ENCODE measurements around the gene FKBP6. TPM values are rescaled to one million over a fixed set of nuclear protein-coding genes. Genes with fewer than 3 reads are reported as not detected.
"Not testable (repeated sequence)": the region's sequence is repeated elsewhere in the genome, so short reads cannot be mapped to it uniquely, and the experiment has no call there.

FKBP6 gene
- total RNA-seq, 5 donors from 2014 or later (not counting 1 experiment from before 2014, with no cell fraction given): not detected

- Histone ChIP-seq H3K27ac (ENCODE audit: low read length) (no peak overlapping the region), H3K4me1 (ENCODE audit: control insufficient read depth in 1 of 2, extremely low read depth in 1 of 2, insufficient read depth in 2 of 2, low read length in 2 of 2) (no peaks in the 10 kb centered on the region), H3K9me3 (no peaks in the 10 kb centered on the region), H3K4me3 (ENCODE audit: control insufficient read depth in 1 of 2, extremely low read depth in 1 of 2, low read length in 1 of 2) (no peak overlapping the region), H3K36me3 (ENCODE audit: control insufficient read depth in 2 of 2, extremely low read depth in 1 of 2, insufficient read depth in 1 of 2, low read length in 1 of 2) (no peaks in the 10 kb centered on the region), H3K27me3 (replicated peaks in 1 of 2; ENCODE audit: control insufficient read depth in 2 of 2, extremely low read depth in 1 of 2, insufficient read depth in 2 of 2, low read length in 1 of 2) (peaks cover 0 to 39% of the 10 kb centered on the region in 2 experiments)
- Mint-ChIP-seq H3K27me3 (peaks cover 18 to 31% of the 10 kb centered on the region in 2 donors), H3K4me1 (peaks cover 0 to 3% (median 0%) of the 10 kb centered on the region in 3 donors), H3K27ac (no peak overlapping the region), H3K36me3 (no peaks in the 10 kb centered on the region), H3K9me3 (no peaks in the 10 kb centered on the region), H3K4me3 (peak overlapping the region in 1 of 3 donors; percentile 22)
- ATAC-seq (replicated peaks in 1 of 4) (no peak), DNase-seq (no peak)
- WGBS (ENCODE audit: insufficient coverage): 83% methylated on average over 9 of the region's 20 CpGs
- ChIA-PET POLR2A (no interaction called here), CTCF (no interaction called here)
These were observed 48.9 kb downstream of the FKBP6 start for GRCh38 chr7:73376671-73377412.

DNA sequence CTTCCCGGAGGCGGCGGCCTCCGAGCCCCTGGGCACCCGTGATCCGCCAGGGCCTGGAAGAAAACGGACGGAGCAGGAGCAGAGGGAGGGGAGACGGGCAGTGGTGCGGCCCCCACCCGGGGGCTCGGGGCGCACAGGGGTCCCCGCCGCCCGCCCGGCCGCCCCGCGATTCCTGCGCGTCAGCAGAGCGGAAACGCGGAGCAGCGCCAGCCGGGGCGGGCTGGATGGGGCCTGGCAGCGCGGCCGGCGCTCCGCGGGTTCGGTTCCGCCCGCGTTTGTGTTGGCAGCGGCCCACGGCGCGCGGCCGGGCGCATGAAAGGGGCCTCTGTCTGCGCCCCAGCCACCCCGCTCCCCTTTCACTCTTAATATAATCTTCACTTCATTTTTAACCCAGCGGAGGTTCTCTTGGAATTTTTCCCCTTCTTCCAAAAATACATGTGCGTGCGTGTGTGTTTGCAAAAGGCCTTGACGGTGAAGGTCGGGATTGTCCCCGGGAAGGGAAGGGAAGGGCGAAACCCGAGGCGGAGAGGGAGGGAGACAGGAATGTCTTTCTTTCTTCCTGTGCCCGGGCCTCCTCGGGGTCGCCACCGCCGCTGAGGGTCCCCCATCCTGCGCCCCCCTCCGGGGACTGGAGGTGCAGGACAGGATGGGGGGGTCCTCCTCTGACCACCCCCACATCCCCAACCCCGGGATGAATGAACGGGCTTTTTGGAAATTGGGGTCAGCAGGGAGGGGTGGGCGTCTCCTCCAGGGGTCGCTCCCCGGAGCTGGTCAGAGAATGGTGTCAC, 49.6 kb downstream of the FKBP6 start:
- H3K27ac Mint-ChIP-seq; CTCF ChIA-PET; POLR2A ChIA-PET; H3K4me3 Mint-ChIP-seq; H3K27ac ChIP-seq (ENCODE audit: low read length); ATAC-seq (replicated peaks in 1 of 4); H3K4me3 ChIP-seq (ENCODE audit: control insufficient read depth in 1 of 2, extremely low read depth in 1 of 2, low read length in 1 of 2); H3K36me3 ChIP-seq (ENCODE audit: control insufficient read depth in 2 of 2, extremely low read depth in 1 of 2, insufficient read depth in 1 of 2, low read length in 1 of 2); H3K4me1 ChIP-seq (ENCODE audit: control insufficient read depth in 1 of 2, extremely low read depth in 1 of 2, insufficient read depth in 2 of 2, low read length in 2 of 2); H3K36me3 Mint-ChIP-seq; DNase-seq; H3K9me3 Mint-ChIP-seq; H3K4me1 Mint-ChIP-seq; H3K9me3 ChIP-seq: not testable (repeated sequence)
- peaks cover 18 to 31% of the 10 kb centered on the region in 2 donors for H3K27me3 Mint-ChIP-seq
- 26% methylated on average over 7 of the region's 68 CpGs for WGBS (ENCODE audit: insufficient coverage)
- peaks cover 0 to 42% of the 10 kb centered on the region in 2 experiments for H3K27me3 ChIP-seq (replicated peaks in 1 of 2; ENCODE audit: control insufficient read depth in 2 of 2, extremely low read depth in 1 of 2, insufficient read depth in 2 of 2, low read length in 1 of 2)

DNA sequence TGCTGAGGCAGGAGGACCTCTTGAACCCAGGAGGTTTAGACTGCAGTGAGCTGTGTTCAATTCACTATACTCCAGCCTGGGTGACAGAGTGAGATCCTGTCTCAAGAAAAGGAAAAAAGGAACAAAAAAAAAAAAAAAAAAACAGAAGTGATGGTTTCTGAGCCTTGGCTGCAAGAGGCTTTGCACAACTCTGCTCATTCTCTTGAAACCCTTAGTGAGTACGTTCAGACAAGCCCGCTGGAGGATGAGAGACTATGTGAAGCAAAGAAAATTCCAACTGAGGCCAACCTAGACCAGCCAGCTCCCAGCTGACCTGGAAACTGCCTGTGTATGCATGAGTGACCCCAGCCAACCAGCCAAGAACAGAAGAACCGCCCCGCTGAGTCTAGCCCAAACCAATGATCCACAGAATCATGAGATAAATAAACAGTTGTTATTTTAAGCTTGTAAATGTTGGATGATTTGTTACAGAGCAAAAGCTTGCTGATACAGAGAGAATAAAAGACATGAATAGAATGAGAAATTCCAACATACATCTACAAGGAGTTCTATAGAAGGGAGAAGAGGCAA, 55.1 kb downstream of the FKBP6 start:
- H3K4me3 Mint-ChIP-seq: no peak overlapping the region
- ATAC-seq (replicated peaks in 1 of 4) (no peak), DNase-seq (no peak)
- no peaks in the 10 kb centered on the region for H3K4me1 Mint-ChIP-seq
- WGBS (ENCODE audit: insufficient coverage): 80% methylated on average over 1 of the region's 4 CpGs
- ChIA-PET POLR2A (no interaction called here), CTCF (interaction anchor here in 1 of 2 donors (0.6 kb wide), 1 partner anchor 396 kb away, joined by 8 read pairs; no protein-coding TSS in a partner anchor)
- H3K27ac ChIP-seq (ENCODE audit: low read length): no peak overlapping the region
- H3K9me3 ChIP-seq: peaks cover 4% of the 10 kb centered on the region
- no peak overlapping the region for H3K27ac Mint-ChIP-seq
- H3K9me3 Mint-ChIP-seq: peaks cover 4 to 16% (median 15%) of the 10 kb centered on the region in 3 donors
- no peak overlapping the region for H3K4me3 ChIP-seq (ENCODE audit: control insufficient read depth in 1 of 2, extremely low read depth in 1 of 2, low read length in 1 of 2)
- H3K27me3 Mint-ChIP-seq: peaks cover 3 to 9% of the 10 kb centered on the region in 2 donors
- peaks cover 0 to 17% of the 10 kb centered on the region in 2 experiments for H3K27me3 ChIP-seq (replicated peaks in 1 of 2; ENCODE audit: control insufficient read depth in 2 of 2, extremely low read depth in 1 of 2, insufficient read depth in 2 of 2, low read length in 1 of 2)
- no peaks in the 10 kb centered on the region for H3K36me3 ChIP-seq (ENCODE audit: control insufficient read depth in 2 of 2, extremely low read depth in 1 of 2, insufficient read depth in 1 of 2, low read length in 1 of 2)
- no peaks in the 10 kb centered on the region for H3K36me3 Mint-ChIP-seq
- no peaks in the 10 kb centered on the region for H3K4me1 ChIP-seq (ENCODE audit: control insufficient read depth in 1 of 2, extremely low read depth in 1 of 2, insufficient read depth in 2 of 2, low read length in 2 of 2)

DNA sequence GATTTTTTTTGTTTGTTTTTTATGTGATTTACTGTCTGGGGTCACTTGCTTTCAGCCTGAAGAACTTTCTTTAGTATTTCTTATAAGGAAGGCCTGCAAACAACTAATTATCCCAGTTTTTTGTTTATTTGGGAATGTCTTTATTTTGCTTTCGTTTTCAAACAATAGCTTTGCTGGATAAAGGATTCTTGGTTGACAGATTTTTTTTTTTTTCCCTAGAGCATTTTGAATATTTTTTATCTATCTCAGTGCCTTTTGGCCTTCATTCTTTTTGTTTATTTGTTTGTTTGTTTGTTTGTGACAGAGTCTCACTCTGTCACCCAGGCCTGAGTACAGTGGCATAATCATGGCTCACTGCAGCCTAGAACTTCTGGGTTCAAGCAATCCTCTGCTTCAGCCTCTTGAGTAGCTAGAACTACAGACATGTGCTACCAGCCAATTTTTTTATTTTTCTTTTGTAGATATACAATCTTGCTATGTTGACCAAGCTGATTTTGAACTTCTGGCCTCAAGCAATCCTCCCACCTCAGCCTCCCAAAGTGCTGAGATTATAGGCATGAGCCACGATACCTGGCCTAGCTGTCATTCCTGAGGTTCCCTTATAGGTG, 59.4 kb downstream of the FKBP6 start:
- no peak overlapping the region for H3K4me3 ChIP-seq (ENCODE audit: control insufficient read depth in 1 of 2, extremely low read depth in 1 of 2, low read length in 1 of 2)
- WGBS (ENCODE audit: insufficient coverage): no CpG with 5 or more reads among the region's 2 CpGs
- no peak for DNase-seq
- ChIA-PET POLR2A (no interaction called here), CTCF (no interaction called here)
- no peak overlapping the region for H3K27ac ChIP-seq (ENCODE audit: low read length)
- H3K36me3 ChIP-seq (ENCODE audit: control insufficient read depth in 2 of 2, extremely low read depth in 1 of 2, insufficient read depth in 1 of 2, low read length in 1 of 2): no peaks in the 10 kb centered on the region
- H3K27ac Mint-ChIP-seq: no peak overlapping the region
- no peaks in the 10 kb centered on the region for H3K4me1 Mint-ChIP-seq
- H3K27me3 ChIP-seq (replicated peaks in 1 of 2; ENCODE audit: control insufficient read depth in 2 of 2, extremely low read depth in 1 of 2, insufficient read depth in 2 of 2, low read length in 1 of 2): peaks cover 0 to 5% of the 10 kb centered on the region in 2 experiments
- peaks cover 4% of the 10 kb centered on the region for H3K9me3 ChIP-seq
- no peaks in the 10 kb centered on the region for H3K36me3 Mint-ChIP-seq
- no peak overlapping the region for H3K4me3 Mint-ChIP-seq
- no peak for ATAC-seq (replicated peaks in 1 of 4)
- H3K27me3 Mint-ChIP-seq: peaks cover 0 to 3% of the 10 kb centered on the region in 2 donors
- no peaks in the 10 kb centered on the region for H3K4me1 ChIP-seq (ENCODE audit: control insufficient read depth in 1 of 2, extremely low read depth in 1 of 2, insufficient read depth in 2 of 2, low read length in 2 of 2)
- H3K9me3 Mint-ChIP-seq: peaks cover 10 to 34% (median 23%) of the 10 kb centered on the region in 3 donors

GRCh38 chr7:73387908-73388414, 60.0 kb downstream of the FKBP6 start:
- WGBS (ENCODE audit: insufficient coverage): no CpG with 5 or more reads among the region's 4 CpGs
- no peak overlapping the region for H3K27ac ChIP-seq (ENCODE audit: low read length)
- no peaks in the 10 kb centered on the region for H3K36me3 ChIP-seq (ENCODE audit: control insufficient read depth in 2 of 2, extremely low read depth in 1 of 2, insufficient read depth in 1 of 2, low read length in 1 of 2)
- Mint-ChIP-seq H3K4me3 (no peak overlapping the region), H3K9me3 (peaks cover 10 to 34% (median 23%) of the 10 kb centered on the region in 3 donors), H3K27me3 (peaks cover 0 to 3% of the 10 kb centered on the region in 2 donors), H3K4me1 (no peaks in the 10 kb centered on the region), H3K27ac (no peak overlapping the region), H3K36me3 (no peaks in the 10 kb centered on the region)
- H3K4me1 ChIP-seq (ENCODE audit: control insufficient read depth in 1 of 2, extremely low read depth in 1 of 2, insufficient read depth in 2 of 2, low read length in 2 of 2): no peaks in the 10 kb centered on the region
- POLR2A ChIA-PET: interaction anchor here in 1 of 2 donors (0.5 kb wide), 1 partner anchor 56 kb away, joined by 4 read pairs; no protein-coding TSS in a partner anchor
- DNase-seq (no peak), ATAC-seq (replicated peaks in 1 of 4) (no peak)
- H3K4me3 ChIP-seq (ENCODE audit: control insufficient read depth in 1 of 2, extremely low read depth in 1 of 2, low read length in 1 of 2): no peak overlapping the region
- peaks cover 4% of the 10 kb centered on the region for H3K9me3 ChIP-seq
- CTCF ChIA-PET: no interaction called here
- peaks cover 0 to 2% of the 10 kb centered on the region in 2 experiments for H3K27me3 ChIP-seq (replicated peaks in 1 of 2; ENCODE audit: control insufficient read depth in 2 of 2, extremely low read depth in 1 of 2, insufficient read depth in 2 of 2, low read length in 1 of 2)

- Histone ChIP-seq H3K9me3 (peaks cover 4% of the 10 kb centered on the region), H3K4me1 (ENCODE audit: control insufficient read depth in 1 of 2, extremely low read depth in 1 of 2, insufficient read depth in 2 of 2, low read length in 2 of 2) (no peaks in the 10 kb centered on the region), H3K4me3 (ENCODE audit: control insufficient read depth in 1 of 2, extremely low read depth in 1 of 2, low read length in 1 of 2) (no peak overlapping the region), H3K27me3 (replicated peaks in 1 of 2; ENCODE audit: control insufficient read depth in 2 of 2, extremely low read depth in 1 of 2, insufficient read depth in 2 of 2, low read length in 1 of 2) (peaks cover 0 to 19% of the 10 kb centered on the region in 2 experiments), H3K27ac (ENCODE audit: low read length) (no peak overlapping the region), H3K36me3 (ENCODE audit: control insufficient read depth in 2 of 2, extremely low read depth in 1 of 2, insufficient read depth in 1 of 2, low read length in 1 of 2) (no peaks in the 10 kb centered on the region)
- H3K27me3 Mint-ChIP-seq: peaks cover 0 to 22% of the 10 kb centered on the region in 2 donors
- H3K4me1 Mint-ChIP-seq: no peaks in the 10 kb centered on the region
- no peaks in the 10 kb centered on the region for H3K36me3 Mint-ChIP-seq
- POLR2A ChIA-PET: no interaction called here
- WGBS (ENCODE audit: insufficient coverage): no CpG with 5 or more reads among the region's 2 CpGs
- no peak overlapping the region for H3K4me3 Mint-ChIP-seq
- CTCF ChIA-PET: no interaction called here
- no peak for ATAC-seq (replicated peaks in 1 of 4)
- DNase-seq: no peak
- H3K27ac Mint-ChIP-seq: no peak overlapping the region
- peaks cover 10 to 26% (median 16%) of the 10 kb centered on the region in 3 donors for H3K9me3 Mint-ChIP-seq
These were observed 63.4 kb downstream of the FKBP6 start for GRCh38 chr7:73391396-73391795.
